Bronchial epithelial cell (primary cell): Measurements from ENCODE around the gene VTCN1. TPM values are rescaled to one million over a fixed set of nuclear protein-coding genes. Genes with fewer than 3 reads are reported as not detected.

Source experiments
- DNase-seq: peaks from one replicate; pipeline ENCODE4 v3.0.0-alpha.2; 2010; ENCODE audit warnings: low read depth
- FAIRE-seq: peaks from 2 replicates; lab custom pipeline; 2011; peaks lifted over from hg19 to GRCh38; lab: Jason Lieb, UNC
- H3K27me3 ChIP-seq: 2 replicates; pipeline ENCODE4 v1.5.1; 2011; ENCODE audit warnings: low read length; ENCODE audit not compliant: control insufficient read depth, insufficient read depth
- H3K36me3 ChIP-seq: 2 replicates; pipeline ENCODE4 v1.5.1; 2011; ENCODE audit warnings: low read length; ENCODE audit not compliant: control insufficient read depth, insufficient read depth
- H3K4me3 ChIP-seq: 2 replicates; pipeline ENCODE4 v1.5.1; 2011; ENCODE audit warnings: mild to moderate bottlenecking, low read depth, low read length, control low read depth
- total RNA-seq: library from RNA; depleted of rRNA; stranded (reverse); fragments of >200 nt; gene quantifications from 2 replicates; pipeline ENCODE4 v1.2.1, GENCODE V29; 2014
- TF ChIP-seq, protein P1 (sequence below): IDR thresholded peaks from 2 replicates; pipeline ENCODE4 v1.5.1; 2011; ENCODE audit warnings: mild to moderate bottlenecking, moderate library complexity, low read length, control low read depth, inconsistent platforms; ENCODE audit not compliant: insufficient read depth, severe bottlenecking

VTCN1 gene
- total RNA-seq, 1 donor from 2014 or later = 0.26 TPM

- Histone ChIP-seq H3K4me3 (no peak overlapping the region), H3K27me3 (no peaks in the 10 kb centered on the region), H3K36me3 (no peaks in the 10 kb centered on the region)
- TF ChIP-seq, protein P1, sequence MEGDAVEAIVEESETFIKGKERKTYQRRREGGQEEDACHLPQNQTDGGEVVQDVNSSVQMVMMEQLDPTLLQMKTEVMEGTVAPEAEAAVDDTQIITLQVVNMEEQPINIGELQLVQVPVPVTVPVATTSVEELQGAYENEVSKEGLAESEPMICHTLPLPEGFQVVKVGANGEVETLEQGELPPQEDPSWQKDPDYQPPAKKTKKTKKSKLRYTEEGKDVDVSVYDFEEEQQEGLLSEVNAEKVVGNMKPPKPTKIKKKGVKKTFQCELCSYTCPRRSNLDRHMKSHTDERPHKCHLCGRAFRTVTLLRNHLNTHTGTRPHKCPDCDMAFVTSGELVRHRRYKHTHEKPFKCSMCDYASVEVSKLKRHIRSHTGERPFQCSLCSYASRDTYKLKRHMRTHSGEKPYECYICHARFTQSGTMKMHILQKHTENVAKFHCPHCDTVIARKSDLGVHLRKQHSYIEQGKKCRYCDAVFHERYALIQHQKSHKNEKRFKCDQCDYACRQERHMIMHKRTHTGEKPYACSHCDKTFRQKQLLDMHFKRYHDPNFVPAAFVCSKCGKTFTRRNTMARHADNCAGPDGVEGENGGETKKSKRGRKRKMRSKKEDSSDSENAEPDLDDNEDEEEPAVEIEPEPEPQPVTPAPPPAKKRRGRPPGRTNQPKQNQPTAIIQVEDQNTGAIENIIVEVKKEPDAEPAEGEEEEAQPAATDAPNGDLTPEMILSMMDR = no peak
- FAIRE-seq = no peak
- DNase-seq = no peak
Observed at GRCh38 chr1:117143172-117143571, 67.6 kb downstream of the VTCN1 start.

- no peak for DNase-seq
- Histone ChIP-seq H3K4me3 (no peak overlapping the region), H3K27me3 (no peaks in the 10 kb centered on the region), H3K36me3 (no peaks in the 10 kb centered on the region)
- TF ChIP-seq, protein P1 = no peak
- no peak for FAIRE-seq
Observed at GRCh38 chr1:117142200-117142599, 68.5 kb downstream of the VTCN1 start.

- TF ChIP-seq, protein P1 = no peak
- no peaks in the 10 kb centered on the region for H3K27me3 ChIP-seq
- FAIRE-seq = no peak
- H3K4me3 ChIP-seq = no peak overlapping the region
- no peaks in the 10 kb centered on the region for H3K36me3 ChIP-seq
- no peak for DNase-seq
Observed at GRCh38 chr1:117138561-117138960, 72.2 kb downstream of the VTCN1 start.

DNA sequence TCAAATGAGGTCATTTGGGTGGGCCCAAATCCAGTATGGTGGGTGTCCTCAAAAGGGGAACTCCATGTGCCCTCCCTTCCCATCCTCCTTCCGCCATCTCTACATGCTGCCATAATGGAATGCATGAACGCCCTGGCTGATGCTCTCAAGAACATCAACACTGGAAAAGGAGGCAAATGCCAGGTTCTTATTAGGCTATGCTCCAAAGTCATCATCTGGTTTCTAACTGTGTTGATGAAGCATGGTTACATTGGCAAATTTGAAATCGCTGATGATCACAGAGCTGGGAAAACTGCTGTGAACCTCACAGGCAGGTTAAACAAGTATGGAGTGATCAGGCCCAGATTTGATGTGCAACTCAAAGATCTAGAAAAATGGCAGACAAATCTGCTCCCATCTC, 72.6 kb downstream of the VTCN1 start:
- FAIRE-seq (no peak), DNase-seq (no peak)
- Histone ChIP-seq H3K36me3 (no peaks in the 10 kb centered on the region), H3K27me3 (no peaks in the 10 kb centered on the region), H3K4me3 (no peak overlapping the region)
- TF ChIP-seq, protein P1 = no peak

DNA sequence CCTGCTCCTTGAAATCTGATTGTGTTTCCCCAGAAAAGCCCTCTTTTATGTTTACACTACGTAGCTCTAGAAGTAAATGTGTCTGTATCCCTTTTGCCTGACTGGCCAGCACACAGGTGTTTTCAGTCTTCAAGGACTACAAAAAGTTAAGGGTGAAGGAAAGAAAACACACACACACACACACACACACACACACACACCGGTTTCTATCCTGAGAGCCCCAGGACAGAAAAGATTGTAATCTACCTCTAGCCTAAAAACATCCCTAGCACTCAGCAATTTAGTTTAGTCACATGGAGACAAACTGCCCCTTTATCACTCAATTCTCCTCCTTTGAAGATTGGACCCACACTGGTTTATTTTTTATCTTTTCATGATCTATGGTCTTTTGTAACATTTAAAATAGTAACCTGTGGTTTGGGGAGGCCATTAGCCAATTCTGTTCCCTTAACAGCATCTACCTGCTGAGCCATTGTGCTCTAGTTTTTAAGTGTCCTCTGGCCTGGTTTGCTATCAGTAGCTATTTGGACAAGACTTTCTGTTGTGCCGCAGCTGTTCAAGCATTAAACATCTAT, 73.4 kb downstream of the VTCN1 start:
- Histone ChIP-seq H3K27me3 (no peaks in the 10 kb centered on the region), H3K36me3 (no peaks in the 10 kb centered on the region), H3K4me3 (no peak overlapping the region)
- TF ChIP-seq, protein P1 = no peak
- no peak for FAIRE-seq
- DNase-seq = no peak

DNA sequence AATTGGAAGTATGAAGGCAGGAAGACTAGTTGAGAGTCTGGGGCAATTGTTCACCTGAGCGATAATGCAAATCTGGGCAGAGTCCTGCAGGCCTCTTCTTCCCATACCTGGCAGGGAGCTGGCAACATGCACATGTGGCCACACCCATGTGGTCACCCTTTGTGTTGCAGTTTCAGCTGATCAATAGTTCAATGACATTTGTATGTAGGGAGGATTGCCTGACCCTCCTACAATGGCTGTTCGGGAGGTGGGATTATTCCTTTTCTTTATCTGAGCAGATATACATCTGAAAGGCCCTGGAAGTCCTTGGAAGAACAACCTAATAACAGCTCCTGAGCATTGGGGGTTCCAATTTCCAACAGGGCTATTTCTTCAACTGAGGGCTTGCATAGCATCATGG, 74.0 kb downstream of the VTCN1 start:
- Histone ChIP-seq H3K36me3 (no peaks in the 10 kb centered on the region), H3K27me3 (no peaks in the 10 kb centered on the region), H3K4me3 (no peak overlapping the region)
- TF ChIP-seq, protein P1 = no peak
- FAIRE-seq = no peak
- no peak for DNase-seq
